MM.1S (cell line): ENCODE results near the gene CCDC179.

Experiments used
- DNase-seq: peaks from one replicate; pipeline ENCODE4 v3.0.0-alpha.2; 2015
- H2AFZ ChIP-seq: fragments of 300-600 bp; sonication (generic); 2 replicates; pipeline ENCODE4 v1.6.0; 2016; ENCODE audit warnings: antibody characterized with exemption, low read length
- H3F3A ChIP-seq: fragments of 300-600 bp; sonication (generic); 2 replicates; pipeline ENCODE4 v1.6.1; 2016; ENCODE audit warnings: mild to moderate bottlenecking, antibody characterized with exemption, low read length, moderate library complexity, mixed read lengths; ENCODE audit not compliant: insufficient read depth
- H3K27ac ChIP-seq: fragments of 300-600 bp; sonication (generic); 2 replicates; pipeline ENCODE4 v1.5.1; 2016; ENCODE audit warnings: mild to moderate bottlenecking, low read length
- H3K27me3 ChIP-seq: fragments of 300-600 bp; sonication (generic); replicated peaks from 2 replicates; pipeline ENCODE4 v1.6.0; 2016; ENCODE audit warnings: low read length; ENCODE audit not compliant: insufficient read depth
- H3K36me3 ChIP-seq: fragments of 300-600 bp; sonication (generic); replicated peaks from 2 replicates; pipeline ENCODE4 v1.6.1; 2016; ENCODE audit warnings: mild to moderate bottlenecking, low read length, mixed read lengths; ENCODE audit not compliant: insufficient read depth
- H3K4me1 ChIP-seq: fragments of 300-600 bp; sonication (generic); 2 replicates; pipeline ENCODE4 v1.6.1; 2016; ENCODE audit warnings: low read length, mixed read lengths
- H3K4me2 ChIP-seq: fragments of 300-600 bp; sonication (generic); 2 replicates; pipeline ENCODE4 v1.6.0; 2016; ENCODE audit warnings: low read depth, low read length
- H3K4me3 ChIP-seq: fragments of 300-600 bp; sonication (generic); 2 replicates; pipeline ENCODE4 v1.5.1; 2016; ENCODE audit warnings: low read length, mixed read lengths
- H3K79me2 ChIP-seq: fragments of 300-600 bp; sonication (generic); 2 replicates; pipeline ENCODE4 v1.6.1; 2016; ENCODE audit warnings: mixed run types, low read length, mixed read lengths
- H3K9ac ChIP-seq: fragments of 300-600 bp; sonication (generic); 2 replicates; pipeline ENCODE4 v1.6.1; 2016; ENCODE audit warnings: low read length, mixed read lengths
- H3K9me2 ChIP-seq: fragments of 300-600 bp; sonication (generic); replicated peaks from 2 replicates; pipeline ENCODE4 v1.6.1; 2016; ENCODE audit warnings: mild to moderate bottlenecking, low read length, mixed read lengths; ENCODE audit not compliant: insufficient read depth
- H3K9me3 ChIP-seq: fragments of 300-600 bp; sonication (generic); replicated peaks from 2 replicates; pipeline ENCODE4 v1.6.1; 2016; ENCODE audit warnings: mild to moderate bottlenecking, low read length, mixed read lengths; ENCODE audit not compliant: insufficient read depth
- H4K20me1 ChIP-seq: fragments of 300-600 bp; sonication (generic); 2 replicates; pipeline ENCODE4 v1.6.1; 2016; ENCODE audit warnings: mild to moderate bottlenecking, low read length, moderate library complexity, mixed read lengths; ENCODE audit not compliant: insufficient read depth
- EZH2 ChIP-seq: fragments of 300-600 bp; sonication (generic); optimal IDR thresholded peaks from 2 replicates; pipeline ENCODE3; 2017; ENCODE audit warnings: low read depth, mild to moderate bottlenecking, antibody characterized with exemption, low read length, mixed read lengths
- EZH2phosphoT487 ChIP-seq: fragments of 300-600 bp; sonication (generic); IDR thresholded peaks from 2 replicates; pipeline ENCODE4 v1.6.1; 2018; ENCODE audit warnings: antibody characterized with exemption, low read length
- TF ChIP-seq, protein P1 (sequence below): fragments of 300-600 bp; sonication (generic); IDR thresholded peaks from 2 replicates; pipeline ENCODE4 v1.5.1; 2016; ENCODE audit warnings: antibody characterized with exemption, low read length, mixed read lengths

The CCDC179 gene

GRCh38 chr11:22832315-22833015 lies 27.8 kb downstream of the CCDC179 start:
- Histone ChIP-seq H4K20me1 (no peaks in the 10 kb centered on the region), H3K9ac (no peak overlapping the region), H3K27me3 (no peaks in the 10 kb centered on the region), H3K4me2 (no peak overlapping the region), H3F3A (0 out of 2 replicates have a peak, but pooled peaks cover 4% of the 10 kb centered on the region), H3K79me2 (peaks cover 21% of the 10 kb centered on the region), H3K9me3 (no peaks in the 10 kb centered on the region), H3K9me2 (no peaks in the 10 kb centered on the region), H3K4me1 (peaks cover 10% of the 10 kb centered on the region), H3K4me3 (no peak overlapping the region), H2AFZ (no peak overlapping the region), H3K27ac (no peak overlapping the region), H3K36me3 (no peaks in the 10 kb centered on the region)
- no peak for DNase-seq
- no peak for TF ChIP-seq EZH2
- TF ChIP-seq EZH2phosphoT487 = no peak
- TF ChIP-seq, protein P1, sequence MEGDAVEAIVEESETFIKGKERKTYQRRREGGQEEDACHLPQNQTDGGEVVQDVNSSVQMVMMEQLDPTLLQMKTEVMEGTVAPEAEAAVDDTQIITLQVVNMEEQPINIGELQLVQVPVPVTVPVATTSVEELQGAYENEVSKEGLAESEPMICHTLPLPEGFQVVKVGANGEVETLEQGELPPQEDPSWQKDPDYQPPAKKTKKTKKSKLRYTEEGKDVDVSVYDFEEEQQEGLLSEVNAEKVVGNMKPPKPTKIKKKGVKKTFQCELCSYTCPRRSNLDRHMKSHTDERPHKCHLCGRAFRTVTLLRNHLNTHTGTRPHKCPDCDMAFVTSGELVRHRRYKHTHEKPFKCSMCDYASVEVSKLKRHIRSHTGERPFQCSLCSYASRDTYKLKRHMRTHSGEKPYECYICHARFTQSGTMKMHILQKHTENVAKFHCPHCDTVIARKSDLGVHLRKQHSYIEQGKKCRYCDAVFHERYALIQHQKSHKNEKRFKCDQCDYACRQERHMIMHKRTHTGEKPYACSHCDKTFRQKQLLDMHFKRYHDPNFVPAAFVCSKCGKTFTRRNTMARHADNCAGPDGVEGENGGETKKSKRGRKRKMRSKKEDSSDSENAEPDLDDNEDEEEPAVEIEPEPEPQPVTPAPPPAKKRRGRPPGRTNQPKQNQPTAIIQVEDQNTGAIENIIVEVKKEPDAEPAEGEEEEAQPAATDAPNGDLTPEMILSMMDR = no peak

DNA sequence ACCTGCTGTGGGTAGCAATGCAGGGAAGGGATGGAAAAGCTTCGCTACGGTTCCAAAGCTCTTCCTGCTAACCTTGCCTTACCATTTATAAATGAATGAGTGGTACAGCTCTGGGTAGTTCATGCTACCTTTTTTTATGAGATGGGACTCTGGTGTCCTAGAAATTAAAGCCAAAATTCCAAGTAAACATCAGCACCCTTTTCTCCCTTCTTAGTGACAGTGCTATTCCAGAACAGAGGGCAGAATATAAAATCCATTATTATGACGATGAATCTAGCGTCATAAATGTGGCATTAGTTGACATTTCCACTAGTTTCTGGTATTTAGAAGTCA lies 30.2 kb downstream of the CCDC179 start:
- no peaks in the 10 kb centered on the region for H3K27me3 ChIP-seq
- TF ChIP-seq EZH2phosphoT487 (no peak), EZH2 (no peak)
- TF ChIP-seq, protein P1 = no peak
- H3K4me1 ChIP-seq = peaks cover 10% of the 10 kb centered on the region; the same call in 1 of the 2 replicates
- peak overlapping the region; percentile 54 for H3K4me3 ChIP-seq
- H2AFZ ChIP-seq = no peak overlapping the region
- peak overlapping the region; percentile 29; the same call in 1 of the 2 replicates for H3K27ac ChIP-seq
- no peak for DNase-seq
- no peaks in the 10 kb centered on the region for H4K20me1 ChIP-seq
- H3K9ac ChIP-seq = 0 out of 2 replicates have a peak overlapping the region, but pooled peaks have one; percentile 15
- peak overlapping the region; percentile 77 for H3K4me2 ChIP-seq
- peaks cover 9% of the 10 kb centered on the region for H3K36me3 ChIP-seq
- H3K79me2 ChIP-seq = peaks cover 45% of the 10 kb centered on the region
- H3K9me2 ChIP-seq = no peaks in the 10 kb centered on the region
- no peaks in the 10 kb centered on the region for H3K9me3 ChIP-seq
- H3F3A ChIP-seq = 0 out of 2 replicates have a peak, but pooled peaks cover 4% of the 10 kb centered on the region

GRCh38 chr11:22829231-22830081 lies 30.8 kb downstream of the CCDC179 start, which contains the start of gene SVIP:
SVIP (minus strand) TSS chr11:22829801; CDS start chr11:22829748, 53 bp downstream.
- TF ChIP-seq, protein P1 = peak; percentile 70
- no peak for TF ChIP-seq EZH2
- Histone ChIP-seq H2AFZ (peak within 1 kb of the TSS; percentile 73), H3K4me2 (peak within 1 kb of the TSS; percentile 77), H4K20me1 (no peaks in the 10 kb centered on the region), H3K9me2 (no peaks in the 10 kb centered on the region), H3K79me2 (peaks cover 51% of the 10 kb centered on the region), H3K27me3 (no peaks in the 10 kb centered on the region), H3F3A (0 out of 2 replicates have a peak, but pooled peaks cover 4% of the 10 kb centered on the region), H3K4me1 (peaks cover 10% of the 10 kb centered on the region; the same call in 1 of the 2 replicates), H3K4me3 (peak within 1 kb of the TSS; percentile 97), H3K9me3 (no peaks in the 10 kb centered on the region), H3K27ac (peak within 1 kb of the TSS; percentile 90), H3K9ac (peak within 1 kb of the TSS; percentile 91), H3K36me3 (peaks cover 9% of the 10 kb centered on the region)
- DNase-seq = peak; percentile 94
